Spleen (tissue), 7 donors: Measurements from ENCODE around the gene AKAP6.

ENCODE experiments used
- CTCF ChIP-seq, 11 experiments: fragments of 200-600 bp in 7 of 11; fragments of 450-650 bp in 4 of 11; sonication (generic) in 4 of 11; IDR thresholded peaks in 8 of 11; conservative IDR thresholded peaks in 3 of 11; 1 replicate in 7 of 11; 2 replicates in 4 of 11; pipeline versions ENCODE4 v1.4.0 to v1.8.0; 2016 to 2021; ENCODE audit warnings: antibody characterized with exemption in 11 of 11, inconsistent platforms in 4 of 11, mild to moderate bottlenecking in 1 of 11
- POLR2A ChIP-seq, 3 donors: fragments of 450-650 bp; IDR thresholded peaks; one replicate each; pipeline ENCODE4 v1.5.1; 2017; ENCODE audit warnings: antibody characterized with exemption in 3 of 3, mild to moderate bottlenecking in 1 of 3
- POLR2AphosphoS5 ChIP-seq, 3 donors: sonication (generic); formaldehyde crosslinking; IDR thresholded peaks; one replicate each; pipeline ENCODE4 v1.5.1; 2017; ENCODE audit warnings: antibody characterized with exemption in 3 of 3
- donor health status: DM: no; HTN: no; CAD: no; lungs with moderate emphysema.
- donor health status: DM: no; HTN: no; CAD: no.
- donor health status: DM: no; HTN: no; CAD: no.

- TF ChIP-seq POLR2A (IDR thresholded peaks at IDR 0.05) (no peak), CTCF (IDR thresholded peaks at IDR 0.05 in 8 of 11, conservative IDR thresholded peaks at IDR 0.05 in 3 of 11) (no peak), POLR2AphosphoS5 (IDR thresholded peaks at IDR 0.05) (no peak)
Measured at GRCh38 chr14:32366986-32367385, 37.9 kb downstream of the AKAP6 start.
